ENCODE data around the gene CASP9.
"Not testable (repeated sequence)": the region's sequence is repeated elsewhere in the genome, so short reads cannot be mapped to it uniquely, and the experiment has no call there.

The CASP9 gene

DNA sequence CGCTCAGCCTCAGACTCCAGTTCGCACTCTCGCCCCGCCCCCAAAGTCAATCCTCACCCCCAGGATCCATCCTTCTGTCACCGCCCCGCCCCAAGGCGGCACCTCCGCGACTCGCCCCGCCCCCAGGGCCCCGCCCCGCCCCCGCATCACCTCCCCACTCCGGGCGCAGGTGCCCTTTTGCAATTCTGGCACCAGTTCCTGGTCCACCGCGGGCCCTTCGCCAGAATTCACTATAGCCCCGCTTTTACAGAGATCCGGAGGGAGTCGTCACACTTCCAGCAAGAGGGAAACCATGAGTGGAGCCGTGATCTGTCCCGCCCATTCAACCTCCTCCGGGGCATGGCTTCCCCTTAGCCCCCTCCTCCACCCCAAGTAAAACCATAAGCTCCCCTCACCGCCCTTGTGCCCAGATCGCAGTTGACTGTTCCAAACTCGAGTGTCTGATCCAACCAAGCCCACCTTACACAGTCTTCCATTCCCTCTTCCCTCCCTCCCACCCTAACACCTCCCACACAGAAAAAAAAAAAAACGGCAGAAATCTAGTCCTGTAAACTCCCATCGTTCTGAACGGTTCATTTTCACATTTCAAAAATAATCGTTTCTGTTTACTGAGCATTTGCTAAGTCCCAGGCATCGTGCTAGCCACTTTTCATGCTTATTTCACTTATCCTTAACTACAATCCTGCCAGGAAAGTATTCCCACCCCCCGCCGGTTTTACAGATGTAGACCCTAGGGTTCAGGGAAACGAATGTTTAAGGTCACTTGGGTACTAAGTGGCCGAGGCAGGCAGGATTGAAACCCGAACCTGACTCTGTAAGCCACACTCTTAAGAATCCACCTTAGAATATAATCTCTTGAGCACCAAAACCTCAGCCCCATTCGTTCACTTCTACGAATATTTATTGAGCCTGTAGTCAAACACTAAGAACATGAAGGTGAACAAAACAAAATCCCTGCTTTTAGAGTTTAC lies 1.3 kb upstream of the CASP9 start:
- peak; percentile 55 to 60 for ATAC-seq

DNA sequence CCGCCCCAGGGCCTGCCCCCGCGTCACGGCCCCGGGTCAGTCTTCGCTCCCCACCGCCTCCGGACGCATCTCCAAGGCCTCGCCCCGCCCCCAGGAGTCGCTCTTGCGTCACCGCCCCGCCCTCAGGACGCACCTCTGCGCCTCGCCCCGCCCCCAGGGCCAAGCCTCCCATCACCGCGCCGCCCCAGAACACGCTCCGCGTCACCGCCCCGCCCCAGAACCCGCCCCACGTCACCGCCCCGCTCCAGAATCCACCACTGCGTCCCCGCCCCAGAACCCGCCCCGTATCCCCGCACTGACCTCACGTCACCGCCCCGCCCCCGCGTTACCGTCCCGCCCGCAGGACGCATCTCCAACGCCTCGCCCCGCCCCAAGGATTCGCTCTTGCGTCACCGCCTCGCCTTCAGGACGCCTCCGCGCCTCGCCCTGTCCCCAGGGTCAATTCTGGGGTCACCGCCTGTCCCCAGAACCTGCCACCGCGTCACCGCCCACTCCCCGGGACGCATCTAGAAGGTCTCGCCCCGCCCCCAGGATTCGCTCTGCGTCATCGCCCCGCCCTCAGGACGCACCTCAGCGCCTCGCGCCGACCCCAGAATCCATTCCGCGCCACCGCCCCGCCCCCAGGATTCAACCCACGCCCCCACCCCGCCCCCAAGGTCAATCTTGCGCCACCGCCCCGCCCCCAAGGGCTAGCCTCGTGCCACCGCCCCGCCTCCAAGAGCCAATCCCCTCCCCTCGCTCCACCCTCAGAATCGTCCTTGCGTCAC lies 451 bp upstream of the CASP9 start:
- ATAC-seq = peak; percentile 51 to 53

- no peak for ATAC-seq
Observed at GRCh38 chr1:15523104-15524020, 653 bp downstream of the CASP9 start.

DNA sequence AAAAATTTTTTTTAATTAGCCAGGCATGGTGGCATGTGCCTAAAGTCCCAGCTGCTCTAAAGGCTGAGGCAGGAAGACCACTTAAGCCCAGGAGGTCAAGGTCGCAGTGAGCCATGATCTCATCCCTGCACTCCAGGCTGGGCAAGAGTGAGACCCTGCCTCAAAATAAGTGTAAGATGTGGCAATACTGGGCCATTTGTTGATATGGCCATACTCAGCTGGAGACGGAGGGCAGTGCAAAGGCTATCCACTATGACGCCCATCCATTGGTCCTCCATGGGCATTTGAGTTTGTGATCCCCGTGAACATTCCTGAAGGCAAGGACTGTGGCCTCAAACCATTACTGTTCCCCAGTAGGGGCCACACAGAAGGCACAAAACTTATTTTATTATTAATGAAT lies 1.5 kb downstream of the CASP9 start:
- no peak for ATAC-seq

GRCh38 chr1:15521206-15521906 lies 2.7 kb downstream of the CASP9 start:
- ATAC-seq = not testable (repeated sequence)

- ATAC-seq = no peak
Observed at GRCh38 chr1:15519625-15520024, 4.4 kb downstream of the CASP9 start.

DNA sequence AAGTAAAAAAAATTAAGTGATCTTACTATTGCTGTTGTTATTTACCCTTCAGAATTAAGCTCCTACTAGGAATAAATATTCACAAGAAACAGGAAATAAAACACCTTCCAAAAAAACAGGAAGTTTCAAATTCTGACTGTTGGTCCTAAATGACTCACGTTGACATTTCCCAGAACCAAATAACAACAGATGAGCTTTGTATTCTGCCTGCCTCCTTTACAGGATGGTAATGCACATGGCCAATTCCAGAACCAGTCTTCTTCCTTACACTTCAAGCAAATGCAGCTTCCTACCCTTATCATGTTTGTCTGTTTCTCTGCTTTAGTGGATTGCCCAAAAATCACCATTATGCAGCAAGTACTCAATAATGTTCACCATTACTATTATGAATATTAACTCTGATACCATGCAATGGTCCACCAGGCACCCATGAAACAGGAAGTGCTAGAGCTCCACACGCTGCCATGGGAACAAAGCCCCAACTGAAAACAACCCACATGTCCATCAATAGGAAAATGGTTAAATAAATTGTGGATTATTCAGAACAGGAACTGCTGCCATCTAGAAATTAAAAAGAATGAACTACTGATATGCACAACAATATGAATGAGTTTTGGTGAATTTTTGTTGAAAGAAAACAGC lies 8.9 kb downstream of the CASP9 start:
- ATAC-seq = no peak

DNA sequence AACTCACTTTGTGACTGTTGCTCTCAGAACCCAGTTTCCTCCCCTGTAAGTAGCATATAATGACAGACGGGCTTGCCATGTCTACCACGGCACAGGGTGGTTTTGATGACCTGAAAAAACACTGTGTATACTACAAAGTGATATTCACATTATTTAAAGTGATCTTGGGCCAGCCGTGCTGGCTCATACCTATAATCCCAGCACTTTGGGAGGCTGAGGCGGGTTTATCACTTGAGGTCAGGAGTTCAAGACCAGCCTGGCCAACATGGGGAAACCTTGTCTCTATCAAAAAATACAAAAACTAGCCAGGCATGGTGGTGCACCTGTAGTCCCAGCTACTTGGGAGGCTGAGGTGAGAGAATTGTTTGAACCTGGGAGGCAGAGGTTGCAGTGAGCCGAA lies 9.5 kb downstream of the CASP9 start:
- ATAC-seq = not testable (repeated sequence)

GRCh38 chr1:15513919-15514318 lies 10.1 kb downstream of the CASP9 start:
- no peak for ATAC-seq

GRCh38 chr1:15513192-15513591 lies 10.8 kb downstream of the CASP9 start:
- ATAC-seq = no peak

- ATAC-seq = no peak
Observed at GRCh38 chr1:15510611-15511405, 13.2 kb downstream of the CASP9 start.

- ATAC-seq = peak in 1 of 2 donors; percentile 44
Observed at GRCh38 chr1:15509586-15509985, 14.4 kb downstream of the CASP9 start.

- no peak for ATAC-seq
Observed at GRCh38 chr1:15508700-15509487, 15.1 kb downstream of the CASP9 start.

GRCh38 chr1:15507278-15507677 lies 16.7 kb downstream of the CASP9 start:
- ATAC-seq = no peak

DNA sequence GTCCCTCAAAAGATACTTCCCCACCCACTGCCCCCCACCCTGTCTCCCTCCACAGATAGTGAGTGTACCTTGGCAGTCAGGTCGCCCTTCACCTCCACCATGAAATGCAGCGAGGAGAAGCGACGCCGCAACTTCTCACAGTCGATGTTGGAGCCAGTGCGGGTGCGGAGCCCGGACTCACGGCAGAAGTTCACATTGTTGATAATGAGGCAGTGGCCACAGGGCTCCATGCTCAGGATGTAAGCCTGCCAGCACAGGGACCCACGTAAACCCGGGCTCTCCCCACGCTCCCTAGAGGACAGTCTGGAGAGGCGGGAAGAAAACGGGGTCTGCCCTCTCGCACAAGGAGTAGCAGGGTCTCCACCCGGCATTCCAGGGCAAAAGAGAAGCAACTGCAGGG lies 17.2 kb downstream of the CASP9 start:
- ATAC-seq = no peak

DNA sequence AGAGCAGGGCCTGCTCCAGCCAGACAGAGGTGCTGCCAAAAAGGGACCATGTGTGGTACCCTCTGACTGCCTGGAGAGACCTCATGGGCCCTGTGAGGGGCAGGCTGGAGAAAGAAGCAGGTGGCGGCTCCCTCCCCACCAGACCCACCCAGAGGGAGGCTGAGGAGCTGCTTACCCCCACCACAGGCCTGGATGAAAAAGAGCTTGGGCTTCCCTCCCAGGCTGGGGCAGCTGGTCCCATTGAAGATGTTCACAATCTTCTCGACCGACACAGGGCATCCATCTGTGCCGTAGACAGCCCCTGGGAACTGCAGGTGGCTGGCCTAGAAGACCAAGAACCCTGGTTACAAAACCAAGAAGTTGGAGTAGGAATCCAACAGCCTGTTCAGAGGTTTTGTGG lies 19.6 kb downstream of the CASP9 start:
- no peak for ATAC-seq

DNA sequence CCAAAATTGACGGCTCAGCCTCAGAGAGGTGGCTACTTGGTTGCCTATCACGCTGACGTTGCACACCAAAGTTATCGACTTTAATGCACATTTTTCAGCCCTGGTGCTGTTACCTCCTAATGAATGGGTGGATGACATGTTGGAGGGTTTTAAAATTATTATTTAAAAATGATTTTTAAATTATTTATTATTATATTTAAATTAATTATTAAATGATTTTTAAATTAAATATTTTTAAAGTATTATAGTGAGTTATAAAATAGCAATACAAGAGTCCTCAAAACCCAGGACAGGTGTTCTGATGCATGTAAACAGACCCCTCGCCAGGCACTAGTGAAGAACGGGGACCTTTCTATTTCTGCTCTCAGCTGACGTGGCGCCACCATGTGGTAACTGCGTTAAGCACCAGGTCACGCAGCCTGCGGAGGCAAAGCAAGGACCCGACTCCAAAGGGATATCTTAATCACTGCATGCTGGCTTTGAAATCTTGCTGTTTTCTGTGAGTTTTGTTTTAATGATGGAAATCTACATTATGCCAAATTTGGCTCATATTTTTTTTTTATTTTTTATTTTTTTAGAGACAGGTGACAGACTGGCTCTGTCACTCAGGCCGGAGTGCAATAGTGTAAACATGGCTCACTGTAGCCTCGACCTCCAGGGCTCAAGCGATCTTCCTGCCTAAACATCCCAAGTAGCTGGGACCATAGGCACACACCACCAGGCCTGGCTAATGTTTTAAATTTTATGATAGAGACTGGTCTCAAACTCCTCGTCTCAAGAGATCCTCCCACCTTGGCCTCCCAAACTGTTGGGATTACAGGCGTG lies 22.6 kb downstream of the CASP9 start:
- ATAC-seq = no peak

Data from activated CD4-positive, CD25-positive, alpha-beta regulatory T cell treated with anti-CD3 and anti-CD28 coated beads, Interleukin-2, amount 50 U/mL, for 24 hours (primary cell).